ENCODE results near the gene NOL3.

NOL3 gene

GRCh38 chr16:67173808-67174705 is 3.7 kb downstream of the NOL3 start:
- TF ChIP-seq ZBTB7A (IDR thresholded peaks at IDR 0.05; ENCODE audit: low read depth) (peak; percentile 70; the same call in 1 of the 2 replicates), FOXM1 (IDR thresholded peaks at IDR 0.05; ENCODE audit: borderline replicate concordance, low read depth) (no peak), TCF12 (IDR thresholded peaks at IDR 0.05; ENCODE audit: low read depth) (peak; percentile 36; the same call in 1 of the 2 replicates), NFIC (IDR thresholded peaks at IDR 0.05) (peak; percentile 51), RAD21 (IDR thresholded peaks at IDR 0.05; ENCODE audit: low read depth) (peak; percentile 19; the same call in 1 of the 2 replicates), CEBPB (IDR thresholded peaks at IDR 0.05) (no peak), USF1 (IDR thresholded peaks at IDR 0.05) (peak; percentile 85), EGR1 (IDR thresholded peaks at IDR 0.05) (no peak), TEAD4 (IDR thresholded peaks at IDR 0.05) (no peak; the same call in 1 of the 2 replicates), YY1 (IDR thresholded peaks at IDR 0.05; ENCODE audit: low read depth) (0 out of 2 replicates have a peak, but pooled peaks have one; percentile 14), TAF1 (IDR thresholded peaks at IDR 0.05; ENCODE audit: low read depth) (peak; percentile 68), MAX (IDR thresholded peaks at IDR 0.05) (peak; percentile 95), EP300 (IDR thresholded peaks at IDR 0.05; ENCODE audit: borderline replicate concordance) (peak; percentile 39; the same call in 1 of the 2 replicates), REST (IDR thresholded peaks at IDR 0.05; ENCODE audit: low read depth) (no peak), CREB1 (IDR thresholded peaks at IDR 0.05; ENCODE audit: low read depth) (no peak)

GRCh38 chr16:67174706-67175231 is 4.4 kb downstream of the NOL3 start:
- no peak for TF ChIP-seq FOXM1 (IDR thresholded peaks at IDR 0.05; ENCODE audit: borderline replicate concordance, low read depth)
- TF ChIP-seq REST (IDR thresholded peaks at IDR 0.05; ENCODE audit: low read depth), result no peak
- TF ChIP-seq CREB1 (IDR thresholded peaks at IDR 0.05; ENCODE audit: low read depth), result no peak
- TF ChIP-seq EGR1 (IDR thresholded peaks at IDR 0.05), result no peak
- no peak for TF ChIP-seq RAD21 (IDR thresholded peaks at IDR 0.05; ENCODE audit: low read depth)
- TF ChIP-seq YY1 (IDR thresholded peaks at IDR 0.05; ENCODE audit: low read depth), result no peak
- no peak for TF ChIP-seq USF1 (IDR thresholded peaks at IDR 0.05)
- no peak for TF ChIP-seq TAF1 (IDR thresholded peaks at IDR 0.05; ENCODE audit: low read depth)
- no peak for TF ChIP-seq MAX (IDR thresholded peaks at IDR 0.05)
- no peak for TF ChIP-seq TEAD4 (IDR thresholded peaks at IDR 0.05)
- TF ChIP-seq TCF12 (IDR thresholded peaks at IDR 0.05; ENCODE audit: low read depth), result no peak
- no peak for TF ChIP-seq ZBTB7A (IDR thresholded peaks at IDR 0.05; ENCODE audit: low read depth)
- TF ChIP-seq NFIC (IDR thresholded peaks at IDR 0.05), result no peak
- TF ChIP-seq CEBPB (IDR thresholded peaks at IDR 0.05), result no peak
- TF ChIP-seq EP300 (IDR thresholded peaks at IDR 0.05; ENCODE audit: borderline replicate concordance), result no peak

GRCh38 chr16:67176662-67177061 is 6.3 kb downstream of the NOL3 start:
- no peak for TF ChIP-seq CEBPB (IDR thresholded peaks at IDR 0.05)
- TF ChIP-seq NFIC (IDR thresholded peaks at IDR 0.05), result no peak
- TF ChIP-seq TCF12 (IDR thresholded peaks at IDR 0.05; ENCODE audit: low read depth), result no peak
- TF ChIP-seq CREB1 (IDR thresholded peaks at IDR 0.05; ENCODE audit: low read depth), result no peak
- TF ChIP-seq YY1 (IDR thresholded peaks at IDR 0.05; ENCODE audit: low read depth), result no peak
- TF ChIP-seq EP300 (IDR thresholded peaks at IDR 0.05; ENCODE audit: borderline replicate concordance), result no peak
- TF ChIP-seq EGR1 (IDR thresholded peaks at IDR 0.05), result no peak
- TF ChIP-seq USF1 (IDR thresholded peaks at IDR 0.05), result no peak

GRCh38 chr16:67177743-67178699 is 7.7 kb downstream of the NOL3 start:
- TF ChIP-seq CEBPB (IDR thresholded peaks at IDR 0.05) (no peak), RAD21 (IDR thresholded peaks at IDR 0.05; ENCODE audit: low read depth) (no peak; the same call in 1 of the 2 replicates), MAX (IDR thresholded peaks at IDR 0.05) (peak; percentile 91), TEAD4 (IDR thresholded peaks at IDR 0.05) (peak; percentile 32; the same call in 1 of the 2 replicates), NFIC (IDR thresholded peaks at IDR 0.05) (peak; percentile 55), EGR1 (IDR thresholded peaks at IDR 0.05) (peak; percentile 11; the same call in 1 of the 2 replicates), CREB1 (IDR thresholded peaks at IDR 0.05; ENCODE audit: low read depth) (no peak), TAF1 (IDR thresholded peaks at IDR 0.05; ENCODE audit: low read depth) (peak; percentile 45), ZBTB7A (IDR thresholded peaks at IDR 0.05; ENCODE audit: low read depth) (peak; percentile 24; the same call in 1 of the 2 replicates), TCF12 (IDR thresholded peaks at IDR 0.05; ENCODE audit: low read depth) (peak; percentile 56; the same call in 1 of the 2 replicates), EP300 (IDR thresholded peaks at IDR 0.05; ENCODE audit: borderline replicate concordance) (no peak), FOXM1 (IDR thresholded peaks at IDR 0.05; ENCODE audit: borderline replicate concordance, low read depth) (no peak), USF1 (IDR thresholded peaks at IDR 0.05) (peak; percentile 16; the same call in 1 of the 2 replicates)
